Tibial nerve (tissue), 4 donors: ENCODE results near the gene COL10A1. TPM values are rescaled to one million over a fixed set of nuclear protein-coding genes. Genes with fewer than 3 reads are reported as not detected.

ENCODE experiments used
- DNase-seq, 2 donors: peaks; one replicate each; pipeline ENCODE4 v3.0.0-alpha.2; 2019; ENCODE audit warnings: low spot score in 2 of 2
- H3K27ac ChIP-seq, 4 donors: fragments of 200-600 bp; sonication (generic) in 3 of 4; one replicate each; pipeline ENCODE4 v1.5.1; 2017 to 2019; ENCODE audit warnings: mild to moderate bottlenecking in 1 of 4
- H3K27me3 ChIP-seq, 2 donors: fragments of 200-600 bp; sonication (generic) in 1 of 2; one replicate each; pipeline versions ENCODE4 v1.5.1 to v1.6.0; 2017 to 2019
- H3K36me3 ChIP-seq, 3 donors: fragments of 200-600 bp; sonication (generic); one replicate each; pipeline ENCODE4 v1.5.1; 2018 to 2019
- H3K4me1 ChIP-seq, 4 donors: fragments of 200-600 bp; sonication (generic) in 3 of 4; one replicate each; pipeline ENCODE4 v1.5.1; 2017 to 2019
- H3K4me3 ChIP-seq, 4 donors: fragments of 200-600 bp; sonication (generic) in 3 of 4; one replicate each; pipeline ENCODE4 v1.5.1; 2017 to 2019; ENCODE audit warnings: mild to moderate bottlenecking in 1 of 4, moderate library complexity in 1 of 4
- H3K9me3 ChIP-seq, 4 donors: fragments of 200-600 bp; sonication (generic) in 3 of 4; one replicate each; pipeline ENCODE4 v1.5.1; 2017 to 2019
- EP300 ChIP-seq, 2 donors: sonication (generic); formaldehyde crosslinking; IDR thresholded peaks; one replicate each; pipeline ENCODE4 v1.6.1; 2017; ENCODE audit warnings: antibody characterized with exemption in 2 of 2, mild to moderate bottlenecking in 1 of 2
- POLR2A ChIP-seq, 2 donors: fragments of 450-650 bp; IDR thresholded peaks; one replicate each; pipeline ENCODE4 v1.6.1; 2017; ENCODE audit warnings: antibody characterized with exemption in 2 of 2, mild to moderate bottlenecking in 2 of 2, moderate library complexity in 2 of 2
- WGBS, 2 donors: methylation state at CpG; one replicate each; pipeline ENCODE4 v1.1.5; 2018; 5-methylcytosine and 5-hydroxymethylcytosine counted together
- total RNA-seq, 4 donors: library from RNA; depleted of rRNA; stranded (reverse); fragments of >200 nt; gene quantifications; one replicate each; pipeline ENCODE4 v1.1.0, GENCODE V29; 2016
- TF ChIP-seq, protein P1 (sequence below), 5 experiments: fragments of 200-600 bp in 3 of 5; fragments of 450-650 bp in 2 of 5; sonication (generic) in 3 of 5; IDR thresholded peaks; one replicate each; pipeline ENCODE4 v1.5.1; 2016 to 2019; ENCODE audit warnings: antibody characterized with exemption in 5 of 5, mild to moderate bottlenecking in 3 of 5, moderate library complexity in 2 of 5

COL10A1 gene
- total RNA-seq, 4 donors from 2014 or later, result 0.22 to 0.42 TPM; not detected in 2

- Histone ChIP-seq H3K36me3 (peaks cover 0 to 4% (median 0%) of the 10 kb centered on the region in 3 donors), H3K27ac (no peak overlapping the region), H3K9me3 (no peaks in the 10 kb centered on the region), H3K4me3 (no peak overlapping the region), H3K27me3 (no peaks in the 10 kb centered on the region), H3K4me1 (no peaks in the 10 kb centered on the region)
- DNase-seq, result no peak
- WGBS, 2 donors, result 78% methylated on average over 4 of the region's 4 CpGs
- TF ChIP-seq, protein P1, sequence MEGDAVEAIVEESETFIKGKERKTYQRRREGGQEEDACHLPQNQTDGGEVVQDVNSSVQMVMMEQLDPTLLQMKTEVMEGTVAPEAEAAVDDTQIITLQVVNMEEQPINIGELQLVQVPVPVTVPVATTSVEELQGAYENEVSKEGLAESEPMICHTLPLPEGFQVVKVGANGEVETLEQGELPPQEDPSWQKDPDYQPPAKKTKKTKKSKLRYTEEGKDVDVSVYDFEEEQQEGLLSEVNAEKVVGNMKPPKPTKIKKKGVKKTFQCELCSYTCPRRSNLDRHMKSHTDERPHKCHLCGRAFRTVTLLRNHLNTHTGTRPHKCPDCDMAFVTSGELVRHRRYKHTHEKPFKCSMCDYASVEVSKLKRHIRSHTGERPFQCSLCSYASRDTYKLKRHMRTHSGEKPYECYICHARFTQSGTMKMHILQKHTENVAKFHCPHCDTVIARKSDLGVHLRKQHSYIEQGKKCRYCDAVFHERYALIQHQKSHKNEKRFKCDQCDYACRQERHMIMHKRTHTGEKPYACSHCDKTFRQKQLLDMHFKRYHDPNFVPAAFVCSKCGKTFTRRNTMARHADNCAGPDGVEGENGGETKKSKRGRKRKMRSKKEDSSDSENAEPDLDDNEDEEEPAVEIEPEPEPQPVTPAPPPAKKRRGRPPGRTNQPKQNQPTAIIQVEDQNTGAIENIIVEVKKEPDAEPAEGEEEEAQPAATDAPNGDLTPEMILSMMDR (IDR thresholded peaks at IDR 0.05), result no peak
- TF ChIP-seq EP300 (IDR thresholded peaks at IDR 0.05), result no peak
- no peak for TF ChIP-seq POLR2A (IDR thresholded peaks at IDR 0.05)
Observed at GRCh38 chr6:116145803-116146675, 20.1 kb upstream of the COL10A1 start.

DNA sequence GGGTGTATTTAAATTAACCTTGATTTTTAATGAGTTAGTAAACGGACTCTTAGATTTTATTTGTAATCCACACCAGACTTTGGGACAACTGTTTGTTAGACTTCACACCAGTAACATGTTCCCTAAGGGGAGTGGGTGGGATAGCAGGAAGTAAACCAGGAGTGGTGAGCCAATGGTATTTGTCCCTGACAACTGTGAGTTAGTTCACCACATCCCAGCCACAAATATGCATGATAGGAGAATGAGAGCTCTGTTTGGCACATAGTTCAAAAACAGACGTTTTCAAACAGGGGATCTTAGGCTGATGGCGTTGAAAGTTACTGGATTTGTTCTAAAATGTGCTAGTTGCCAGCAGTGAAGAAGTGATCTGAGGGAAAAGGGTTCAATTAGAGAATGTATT is 18.7 kb upstream of the COL10A1 start:
- no peaks in the 10 kb centered on the region for H3K36me3 ChIP-seq
- no peak overlapping the region for H3K27ac ChIP-seq
- no peaks in the 10 kb centered on the region for H3K9me3 ChIP-seq
- no peak overlapping the region for H3K4me3 ChIP-seq
- TF ChIP-seq EP300 (IDR thresholded peaks at IDR 0.05) (no peak), POLR2A (IDR thresholded peaks at IDR 0.05) (no peak)
- TF ChIP-seq, protein P1 (IDR thresholded peaks at IDR 0.05), result no peak
- DNase-seq, result no peak
- 41 to 44% methylated on average over 3 of the region's 3 CpGs for WGBS, 2 donors
- H3K27me3 ChIP-seq, result no peaks in the 10 kb centered on the region
- H3K4me1 ChIP-seq, result no peaks in the 10 kb centered on the region

- TF ChIP-seq, protein P1 (IDR thresholded peaks at IDR 0.05), result no peak
- TF ChIP-seq POLR2A (IDR thresholded peaks at IDR 0.05), result no peak
- TF ChIP-seq EP300 (IDR thresholded peaks at IDR 0.05), result no peak
- DNase-seq, result no peak
- H3K4me3 ChIP-seq, result no peak overlapping the region
- no peaks in the 10 kb centered on the region for H3K9me3 ChIP-seq
- H3K27ac ChIP-seq, result no peak overlapping the region
- no peaks in the 10 kb centered on the region for H3K27me3 ChIP-seq
- H3K4me1 ChIP-seq, result no peaks in the 10 kb centered on the region
- H3K36me3 ChIP-seq, result no peaks in the 10 kb centered on the region
- 94 to 96% methylated on average over 4 of the region's 4 CpGs for WGBS, 2 donors
Observed at GRCh38 chr6:116139917-116140316, 14.0 kb upstream of the COL10A1 start.

- H3K9me3 ChIP-seq, result no peaks in the 10 kb centered on the region
- no peaks in the 10 kb centered on the region for H3K36me3 ChIP-seq
- 64 to 68% methylated on average over 5 of the region's 5 CpGs for WGBS, 2 donors
- no peak overlapping the region for H3K27ac ChIP-seq
- no peaks in the 10 kb centered on the region for H3K27me3 ChIP-seq
- no peak for DNase-seq
- no peaks in the 10 kb centered on the region for H3K4me1 ChIP-seq
- TF ChIP-seq POLR2A (IDR thresholded peaks at IDR 0.05) (no peak), EP300 (IDR thresholded peaks at IDR 0.05) (no peak)
- TF ChIP-seq, protein P1 (IDR thresholded peaks at IDR 0.05), result no peak
- no peak overlapping the region for H3K4me3 ChIP-seq
Observed at GRCh38 chr6:116136933-116137340, 11.0 kb upstream of the COL10A1 start.

DNA sequence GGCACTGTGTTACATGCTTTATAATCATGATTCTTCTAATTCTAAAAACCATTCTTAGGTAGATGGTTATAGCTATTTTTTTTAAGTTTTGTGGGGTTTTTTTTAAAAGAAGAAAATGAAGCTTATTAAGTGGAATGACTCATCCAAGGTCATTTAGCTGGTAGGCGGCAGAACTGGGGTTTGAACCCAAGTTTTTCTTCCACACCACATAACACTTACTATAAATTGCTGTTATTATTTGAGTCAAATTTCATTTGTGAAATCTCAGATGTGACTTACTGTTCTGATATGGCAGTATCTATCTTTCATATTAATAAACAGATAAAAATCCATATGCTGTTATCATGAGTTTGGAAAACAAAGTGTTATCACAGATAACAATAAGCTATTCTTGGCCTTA is 10.4 kb upstream of the COL10A1 start:
- H3K36me3 ChIP-seq, result no peaks in the 10 kb centered on the region
- no peaks in the 10 kb centered on the region for H3K4me1 ChIP-seq
- no peaks in the 10 kb centered on the region for H3K9me3 ChIP-seq
- no peak overlapping the region for H3K4me3 ChIP-seq
- no peak overlapping the region for H3K27ac ChIP-seq
- H3K27me3 ChIP-seq, result no peaks in the 10 kb centered on the region
- DNase-seq, result no peak
- TF ChIP-seq, protein P1 (IDR thresholded peaks at IDR 0.05), result no peak
- TF ChIP-seq POLR2A (IDR thresholded peaks at IDR 0.05), result no peak
- no peak for TF ChIP-seq EP300 (IDR thresholded peaks at IDR 0.05)
- 80 to 88% methylated on average over 1 of the region's 1 CpG for WGBS, 2 donors
